Tibial nerve (tissue), 4 donors: ENCODE data around the gene CHI3L2. TPM values are rescaled to one million over a fixed set of nuclear protein-coding genes. Genes with fewer than 3 reads are reported as not detected.

Experiments used
- DNase-seq, 2 donors: peaks; one replicate each; pipeline ENCODE4 v3.0.0-alpha.2; 2019; ENCODE audit warnings: low spot score in 2 of 2
- H3K27ac ChIP-seq, 4 donors: fragments of 200-600 bp; sonication (generic) in 3 of 4; one replicate each; pipeline ENCODE4 v1.5.1; 2017 to 2019; ENCODE audit warnings: mild to moderate bottlenecking in 1 of 4
- H3K27me3 ChIP-seq, 2 donors: fragments of 200-600 bp; sonication (generic) in 1 of 2; one replicate each; pipeline versions ENCODE4 v1.5.1 to v1.6.0; 2017 to 2019
- H3K36me3 ChIP-seq, 3 donors: fragments of 200-600 bp; sonication (generic); one replicate each; pipeline ENCODE4 v1.5.1; 2018 to 2019
- H3K4me1 ChIP-seq, 4 donors: fragments of 200-600 bp; sonication (generic) in 3 of 4; one replicate each; pipeline ENCODE4 v1.5.1; 2017 to 2019
- H3K4me3 ChIP-seq, 4 donors: fragments of 200-600 bp; sonication (generic) in 3 of 4; one replicate each; pipeline ENCODE4 v1.5.1; 2017 to 2019; ENCODE audit warnings: mild to moderate bottlenecking in 1 of 4, moderate library complexity in 1 of 4
- H3K9me3 ChIP-seq, 4 donors: fragments of 200-600 bp; sonication (generic) in 3 of 4; one replicate each; pipeline ENCODE4 v1.5.1; 2017 to 2019
- CTCF ChIP-seq, 5 experiments: fragments of 200-600 bp in 3 of 5; fragments of 450-650 bp in 2 of 5; sonication (generic) in 3 of 5; IDR thresholded peaks; one replicate each; pipeline ENCODE4 v1.5.1; 2016 to 2019; ENCODE audit warnings: antibody characterized with exemption in 5 of 5, mild to moderate bottlenecking in 3 of 5, moderate library complexity in 2 of 5
- EP300 ChIP-seq, 2 donors: sonication (generic); formaldehyde crosslinking; IDR thresholded peaks; one replicate each; pipeline ENCODE4 v1.6.1; 2017; ENCODE audit warnings: antibody characterized with exemption in 2 of 2, mild to moderate bottlenecking in 1 of 2
- POLR2A ChIP-seq, 2 donors: fragments of 450-650 bp; IDR thresholded peaks; one replicate each; pipeline ENCODE4 v1.6.1; 2017; ENCODE audit warnings: antibody characterized with exemption in 2 of 2, mild to moderate bottlenecking in 2 of 2, moderate library complexity in 2 of 2
- WGBS, 2 donors: methylation state at CpG; one replicate each; pipeline ENCODE4 v1.1.5; 2018; 5-methylcytosine and 5-hydroxymethylcytosine counted together
- total RNA-seq, 4 donors: library from RNA; depleted of rRNA; stranded (reverse); fragments of >200 nt; gene quantifications; one replicate each; pipeline ENCODE4 v1.1.0, GENCODE V29; 2016

Gene CHI3L2
- 10 to 100 TPM in 1 of 4 donors, 1 to 10 TPM in 3; 2.5 to 37.2 (median 6.1) TPM for total RNA-seq

GRCh38 chr1:111227434-111227833 lies at the start of gene CHI3L2:
CHI3L2 (plus strand) TSS chr1:111227713; CDS start chr1:111227730, 17 bp downstream.
- Histone ChIP-seq H3K9me3 (no peaks in the 10 kb centered on the region), H3K27ac (peak within 1 kb of the TSS in 3 of 4 donors; percentile 36 to 73 (median 58)), H3K4me1 (peaks cover 0 to 33% (median 24%) of the 10 kb centered on the region in 4 donors), H3K36me3 (no peaks in the 10 kb centered on the region), H3K4me3 (no peak within 1 kb of the TSS), H3K27me3 (no peaks in the 10 kb centered on the region)
- no peak for TF ChIP-seq POLR2A (IDR thresholded peaks at IDR 0.05)
- TF ChIP-seq EP300 (IDR thresholded peaks at IDR 0.05) = peak in 1 of 2 donors; percentile 26
- 62 to 82% methylated on average over 3 of the region's 3 CpGs for WGBS, 2 donors
- peak in 1 of 2 donors; percentile 57 for DNase-seq

- no peaks in the 10 kb centered on the region for H3K27me3 ChIP-seq
- H3K4me3 ChIP-seq = no peak overlapping the region
- DNase-seq = no peak
- no peak overlapping the region for H3K27ac ChIP-seq
- no peaks in the 10 kb centered on the region for H3K9me3 ChIP-seq
- H3K36me3 ChIP-seq = peaks cover 0 to 61% (median 6%) of the 10 kb centered on the region in 3 donors
- no peaks in the 10 kb centered on the region for H3K4me1 ChIP-seq
- TF ChIP-seq EP300 (IDR thresholded peaks at IDR 0.05) (no peak), POLR2A (IDR thresholded peaks at IDR 0.05) (no peak), CTCF (IDR thresholded peaks at IDR 0.05) (no peak)
These were observed 47.5 kb upstream of the CHI3L2 start for GRCh38 chr1:111179968-111180533.

GRCh38 chr1:111182052-111182451 lies 45.5 kb upstream of the CHI3L2 start:
- WGBS, 2 donors = 97 to 99% methylated on average over 2 of the region's 2 CpGs
- Histone ChIP-seq H3K36me3 (peaks cover 0 to 70% (median 6%) of the 10 kb centered on the region in 3 donors), H3K27ac (no peak overlapping the region), H3K27me3 (no peaks in the 10 kb centered on the region), H3K4me3 (no peak overlapping the region), H3K4me1 (no peaks in the 10 kb centered on the region), H3K9me3 (no peaks in the 10 kb centered on the region)
- no peak for DNase-seq
- no peak for TF ChIP-seq EP300 (IDR thresholded peaks at IDR 0.05)
- no peak for TF ChIP-seq CTCF (IDR thresholded peaks at IDR 0.05)
- no peak for TF ChIP-seq POLR2A (IDR thresholded peaks at IDR 0.05)

- H3K36me3 ChIP-seq = peaks cover 0 to 73% (median 6%) of the 10 kb centered on the region in 3 donors
- 81 to 89% methylated on average over 6 of the region's 6 CpGs for WGBS, 2 donors
- no peaks in the 10 kb centered on the region for H3K4me1 ChIP-seq
- H3K27ac ChIP-seq = no peak overlapping the region
- H3K27me3 ChIP-seq = no peaks in the 10 kb centered on the region
- no peaks in the 10 kb centered on the region for H3K9me3 ChIP-seq
- DNase-seq = no peak
- TF ChIP-seq POLR2A (IDR thresholded peaks at IDR 0.05) (no peak), EP300 (IDR thresholded peaks at IDR 0.05) (no peak), CTCF (IDR thresholded peaks at IDR 0.05) (no peak)
- H3K4me3 ChIP-seq = no peak overlapping the region
These were observed 44.0 kb upstream of the CHI3L2 start for GRCh38 chr1:111183308-111184069.

GRCh38 chr1:111184663-111185062 lies 42.9 kb upstream of the CHI3L2 start:
- Histone ChIP-seq H3K36me3 (peaks cover 0 to 76% (median 6%) of the 10 kb centered on the region in 3 donors), H3K27me3 (no peaks in the 10 kb centered on the region), H3K4me3 (no peak overlapping the region), H3K4me1 (no peaks in the 10 kb centered on the region), H3K9me3 (no peaks in the 10 kb centered on the region), H3K27ac (no peak overlapping the region)
- DNase-seq = no peak
- TF ChIP-seq CTCF (IDR thresholded peaks at IDR 0.05) (no peak), EP300 (IDR thresholded peaks at IDR 0.05) (no peak), POLR2A (IDR thresholded peaks at IDR 0.05) (no peak)
